WTC11 (cell line): ENCODE measurements around the gene MAPT. TPM values are rescaled to one million over a fixed set of nuclear protein-coding genes. Genes with fewer than 3 reads are reported as not detected.

ENCODE experiments used
- ATAC-seq: fragments of 200-7000 bp; cut with Tn5 transposase; 2 replicates; pipeline ENCODE4 v1.10.0; 2021; ENCODE audit warnings: mild to moderate bottlenecking, moderate library complexity
- CTCF ChIA-PET: fragments of 300-600 bp; sonication (Branson Sonifier 250); formaldehyde crosslinking; loops from one replicate; lab custom pipeline; 2021; ENCODE audit warnings: antibody characterized with exemption; lab: Charles Lee
- POLR2A ChIA-PET: fragments of 350-600 bp; sonication (Branson Sonifier 250); formaldehyde crosslinking; loops from one replicate; lab custom pipeline; 2021; ENCODE audit warnings: antibody characterized with exemption; lab: Charles Lee
- DNase-seq: peaks from one replicate; pipeline ENCODE4 v3.0.0; 2021; ENCODE audit warnings: low spot score
- H3K27ac Mint-ChIP-seq: 2 replicates; pipeline ENCODE4 v1.8.0; 2021; ENCODE audit warnings: mixed read lengths
- H3K27me3 Mint-ChIP-seq: 2 replicates; pipeline ENCODE4 v1.8.0; 2021; ENCODE audit warnings: low read depth, mild to moderate bottlenecking, moderate library complexity, mixed read lengths
- H3K36me3 Mint-ChIP-seq: 2 replicates; pipeline ENCODE4 v1.8.0; 2021; ENCODE audit warnings: mixed read lengths
- H3K4me1 Mint-ChIP-seq: 2 replicates; pipeline ENCODE4 v1.8.0; 2022; ENCODE audit warnings: mixed read lengths
- H3K4me3 Mint-ChIP-seq: 2 replicates; pipeline ENCODE4 v1.8.0; 2021; ENCODE audit warnings: mild to moderate bottlenecking, moderate library complexity, mixed read lengths
- H3K9me3 Mint-ChIP-seq: 2 replicates; pipeline ENCODE4 v1.8.0; 2021; ENCODE audit warnings: mixed read lengths
- AFF4 ChIP-seq: sonication (generic); formaldehyde crosslinking; IDR thresholded peaks from 2 replicates; pipeline ENCODE4 v1.8.1; 2023; ENCODE audit warnings: mild to moderate bottlenecking, missing genetic modification reagents, borderline replicate concordance
- ATF1 ChIP-seq: sonication (generic); formaldehyde crosslinking; IDR thresholded peaks from 2 replicates; pipeline ENCODE4 v1.8.1; 2023; ENCODE audit warnings: mild to moderate bottlenecking, moderate library complexity, missing genetic modification reagents
- CDX4 ChIP-seq: fragments of 250-450 bp; sonication (Bioruptor Pico); IDR thresholded peaks from 2 replicates; pipeline ENCODE4 v1.9.0; 2021; ENCODE audit warnings: moderate library complexity, mild to moderate bottlenecking, inconsistent platforms, borderline replicate concordance
- EMX1 ChIP-seq: fragments of 250-450 bp; sonication (Bioruptor Pico); IDR thresholded peaks from 2 replicates; pipeline ENCODE4 v1.8.0; 2021; ENCODE audit warnings: mild to moderate bottlenecking
- FOXJ3 ChIP-seq: sonication (generic); formaldehyde crosslinking; IDR thresholded peaks from 2 replicates; pipeline ENCODE4 v1.9.0; 2021; ENCODE audit warnings: missing genetic modification reagents, mild to moderate bottlenecking, borderline replicate concordance
- MYBL2 ChIP-seq: sonication (generic); formaldehyde crosslinking; IDR thresholded peaks from 2 replicates; pipeline ENCODE4 v1.8.1; 2023; ENCODE audit warnings: mild to moderate bottlenecking, moderate library complexity, missing genetic modification reagents
- NFATC4 ChIP-seq: fragments of 250-450 bp; sonication (Bioruptor Pico); IDR thresholded peaks from 2 replicates; pipeline ENCODE4 v1.9.0; 2021; ENCODE audit warnings: mild to moderate bottlenecking
- NFE2L1 ChIP-seq: sonication (generic); formaldehyde crosslinking; IDR thresholded peaks from 2 replicates; pipeline ENCODE4 v1.8.1; 2023; ENCODE audit warnings: missing genetic modification reagents
- NR1H2 ChIP-seq: sonication (generic); formaldehyde crosslinking; IDR thresholded peaks from 2 replicates; pipeline ENCODE4 v1.9.0; 2021; ENCODE audit warnings: mild to moderate bottlenecking, moderate library complexity, missing genetic modification reagents
- NR2C2 ChIP-seq: sonication (generic); formaldehyde crosslinking; IDR thresholded peaks from 2 replicates; pipeline ENCODE4 v1.8.0; 2022; ENCODE audit warnings: mild to moderate bottlenecking, missing genetic modification reagents
- PRRX2 ChIP-seq: fragments of 250-450 bp; sonication (Bioruptor Pico); IDR thresholded peaks from 2 replicates; pipeline ENCODE4 v1.8.0; 2021; ENCODE audit warnings: mild to moderate bottlenecking
- SOX15 ChIP-seq: fragments of 250-450 bp; sonication (Bioruptor Pico); IDR thresholded peaks from 2 replicates; pipeline ENCODE4 v1.9.0; 2021; ENCODE audit warnings: mild to moderate bottlenecking
- ZMAT4 ChIP-seq: fragments of 250-450 bp; sonication (Bioruptor Pico); IDR thresholded peaks from 2 replicates; pipeline ENCODE4 v1.9.0; 2021; ENCODE audit warnings: mild to moderate bottlenecking
- ZNF232 ChIP-seq: sonication (generic); formaldehyde crosslinking; IDR thresholded peaks from 2 replicates; pipeline ENCODE4 v1.8.0; 2022; ENCODE audit warnings: mild to moderate bottlenecking, missing genetic modification reagents
- ZNF317 ChIP-seq: sonication (generic); formaldehyde crosslinking; IDR thresholded peaks from 2 replicates; pipeline ENCODE4 v1.8.1; 2023; ENCODE audit warnings: low read depth, mild to moderate bottlenecking, moderate library complexity, missing genetic modification reagents, borderline replicate concordance
- total RNA-seq: library from RNA; stranded (reverse); gene quantifications from 3 replicates; pipeline ENCODE4 v1.2.3, GENCODE V29; 2021
- TF ChIP-seq, protein P1 (sequence below): sonication (generic); formaldehyde crosslinking; IDR thresholded peaks from 2 replicates; pipeline ENCODE4 v1.8.1; 2022; ENCODE audit warnings: low read depth, mild to moderate bottlenecking, moderate library complexity, missing genetic modification reagents, borderline replicate concordance
- TF ChIP-seq, protein P2 (sequence below): sonication (generic); formaldehyde crosslinking; IDR thresholded peaks from 2 replicates; pipeline ENCODE4 v1.8.1; 2022; ENCODE audit warnings: mild to moderate bottlenecking, missing genetic modification reagents, moderate library complexity, borderline replicate concordance
- TF ChIP-seq, protein P3 (sequence below): sonication (generic); formaldehyde crosslinking; IDR thresholded peaks from 2 replicates; pipeline ENCODE4 v1.8.0; 2023; ENCODE audit warnings: mild to moderate bottlenecking, missing genetic modification reagents
- TF ChIP-seq, protein P4 (sequence below): sonication (generic); formaldehyde crosslinking; IDR thresholded peaks from 2 replicates; pipeline ENCODE4 v1.8.1; 2023; ENCODE audit warnings: mild to moderate bottlenecking, missing genetic modification reagents, moderate library complexity
- TF ChIP-seq, protein P5 (sequence below): sonication (generic); formaldehyde crosslinking; IDR thresholded peaks from 2 replicates; pipeline ENCODE4 v1.8.1; 2023; ENCODE audit warnings: mild to moderate bottlenecking, missing genetic modification reagents
- TF ChIP-seq, protein P6 (sequence below): sonication (generic); formaldehyde crosslinking; IDR thresholded peaks from 2 replicates; pipeline ENCODE4 v1.8.1; 2022; ENCODE audit warnings: missing genetic modification reagents, borderline replicate concordance

Gene MAPT
- total RNA-seq, 1 experiment from 2014 or later, result 2.2 TPM

DNA sequence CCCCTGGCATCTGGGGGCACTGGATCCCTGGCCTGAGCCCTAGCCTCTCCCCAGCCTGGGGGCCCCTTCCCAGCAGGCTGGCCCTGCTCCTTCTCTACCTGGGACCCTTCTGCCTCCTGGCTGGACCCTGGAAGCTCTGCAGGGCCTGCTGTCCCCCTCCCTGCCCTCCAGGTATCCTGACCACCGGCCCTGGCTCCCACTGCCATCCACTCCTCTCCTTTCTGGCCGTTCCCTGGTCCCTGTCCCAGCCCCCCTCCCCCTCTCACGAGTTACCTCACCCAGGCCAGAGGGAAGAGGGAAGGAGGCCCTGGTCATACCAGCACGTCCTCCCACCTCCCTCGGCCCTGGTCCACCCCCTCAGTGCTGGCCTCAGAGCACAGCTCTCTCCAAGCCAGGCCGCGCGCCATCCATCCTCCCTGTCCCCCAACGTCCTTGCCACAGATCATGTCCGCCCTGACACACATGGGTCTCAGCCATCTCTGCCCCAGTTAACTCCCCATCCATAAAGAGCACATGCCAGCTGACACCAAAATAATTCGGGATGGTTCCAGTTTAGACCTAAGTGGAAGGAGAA is 118.2 kb downstream of the MAPT start (continued):
- TF ChIP-seq AFF4 (CRISPR knock-in tag) (no peak), NR2C2 (CRISPR knock-in tag) (no peak), ZNF317 (no peak), NR1H2 (CRISPR knock-in tag) (no peak), SOX15 (CRISPR knock-in tag) (no peak), NFATC4 (CRISPR knock-in tag) (no peak)
- TF ChIP-seq, protein P1, sequence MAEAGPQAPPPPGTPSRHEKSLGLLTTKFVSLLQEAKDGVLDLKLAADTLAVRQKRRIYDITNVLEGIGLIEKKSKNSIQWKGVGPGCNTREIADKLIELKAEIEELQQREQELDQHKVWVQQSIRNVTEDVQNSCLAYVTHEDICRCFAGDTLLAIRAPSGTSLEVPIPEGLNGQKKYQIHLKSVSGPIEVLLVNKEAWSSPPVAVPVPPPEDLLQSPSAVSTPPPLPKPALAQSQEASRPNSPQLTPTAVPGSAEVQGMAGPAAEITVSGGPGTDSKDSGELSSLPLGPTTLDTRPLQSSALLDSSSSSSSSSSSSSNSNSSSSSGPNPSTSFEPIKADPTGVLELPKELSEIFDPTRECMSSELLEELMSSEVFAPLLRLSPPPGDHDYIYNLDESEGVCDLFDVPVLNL, result no peak
- TF ChIP-seq, protein P2, sequence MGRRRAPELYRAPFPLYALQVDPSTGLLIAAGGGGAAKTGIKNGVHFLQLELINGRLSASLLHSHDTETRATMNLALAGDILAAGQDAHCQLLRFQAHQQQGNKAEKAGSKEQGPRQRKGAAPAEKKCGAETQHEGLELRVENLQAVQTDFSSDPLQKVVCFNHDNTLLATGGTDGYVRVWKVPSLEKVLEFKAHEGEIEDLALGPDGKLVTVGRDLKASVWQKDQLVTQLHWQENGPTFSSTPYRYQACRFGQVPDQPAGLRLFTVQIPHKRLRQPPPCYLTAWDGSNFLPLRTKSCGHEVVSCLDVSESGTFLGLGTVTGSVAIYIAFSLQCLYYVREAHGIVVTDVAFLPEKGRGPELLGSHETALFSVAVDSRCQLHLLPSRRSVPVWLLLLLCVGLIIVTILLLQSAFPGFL, result no peak

DNA sequence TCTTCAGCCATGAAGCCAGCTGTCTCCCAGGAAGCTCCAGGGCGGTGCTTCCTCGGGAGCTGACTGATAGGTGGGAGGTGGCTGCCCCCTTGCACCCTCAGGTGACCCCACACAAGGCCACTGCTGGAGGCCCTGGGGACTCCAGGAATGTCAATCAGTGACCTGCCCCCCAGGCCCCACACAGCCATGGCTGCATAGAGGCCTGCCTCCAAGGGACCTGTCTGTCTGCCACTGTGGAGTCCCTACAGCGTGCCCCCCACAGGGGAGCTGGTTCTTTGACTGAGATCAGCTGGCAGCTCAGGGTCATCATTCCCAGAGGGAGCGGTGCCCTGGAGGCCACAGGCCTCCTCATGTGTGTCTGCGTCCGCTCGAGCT is 118.8 kb downstream of the MAPT start:
- no peak overlapping the region for H3K27ac Mint-ChIP-seq
- ChIA-PET POLR2A (no interaction called here), CTCF (interaction anchor here (0.6 to 2.1 kb wide), 4 partner anchors 9 to 121 kb away, joined by 3 to 8 read pairs (median 4); no protein-coding TSS in a partner anchor)
- H3K4me1 Mint-ChIP-seq, result no peaks in the 10 kb centered on the region
- H3K27me3 Mint-ChIP-seq, result no peaks in the 10 kb centered on the region
- no peaks in the 10 kb centered on the region for H3K9me3 Mint-ChIP-seq
- ATAC-seq (no peak), DNase-seq (no peak)
- no peak overlapping the region for H3K4me3 Mint-ChIP-seq
- H3K36me3 Mint-ChIP-seq, result no peaks in the 10 kb centered on the region
- TF ChIP-seq MYBL2 (CRISPR knock-in tag), result no peak
- TF ChIP-seq, protein P3, sequence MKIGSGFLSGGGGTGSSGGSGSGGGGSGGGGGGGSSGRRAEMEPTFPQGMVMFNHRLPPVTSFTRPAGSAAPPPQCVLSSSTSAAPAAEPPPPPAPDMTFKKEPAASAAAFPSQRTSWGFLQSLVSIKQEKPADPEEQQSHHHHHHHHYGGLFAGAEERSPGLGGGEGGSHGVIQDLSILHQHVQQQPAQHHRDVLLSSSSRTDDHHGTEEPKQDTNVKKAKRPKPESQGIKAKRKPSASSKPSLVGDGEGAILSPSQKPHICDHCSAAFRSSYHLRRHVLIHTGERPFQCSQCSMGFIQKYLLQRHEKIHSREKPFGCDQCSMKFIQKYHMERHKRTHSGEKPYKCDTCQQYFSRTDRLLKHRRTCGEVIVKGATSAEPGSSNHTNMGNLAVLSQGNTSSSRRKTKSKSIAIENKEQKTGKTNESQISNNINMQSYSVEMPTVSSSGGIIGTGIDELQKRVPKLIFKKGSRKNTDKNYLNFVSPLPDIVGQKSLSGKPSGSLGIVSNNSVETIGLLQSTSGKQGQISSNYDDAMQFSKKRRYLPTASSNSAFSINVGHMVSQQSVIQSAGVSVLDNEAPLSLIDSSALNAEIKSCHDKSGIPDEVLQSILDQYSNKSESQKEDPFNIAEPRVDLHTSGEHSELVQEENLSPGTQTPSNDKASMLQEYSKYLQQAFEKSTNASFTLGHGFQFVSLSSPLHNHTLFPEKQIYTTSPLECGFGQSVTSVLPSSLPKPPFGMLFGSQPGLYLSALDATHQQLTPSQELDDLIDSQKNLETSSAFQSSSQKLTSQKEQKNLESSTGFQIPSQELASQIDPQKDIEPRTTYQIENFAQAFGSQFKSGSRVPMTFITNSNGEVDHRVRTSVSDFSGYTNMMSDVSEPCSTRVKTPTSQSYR, result no peak
- no peak for TF ChIP-seq EMX1 (CRISPR knock-in tag)
- no peak for TF ChIP-seq NR2C2 (CRISPR knock-in tag)
- TF ChIP-seq PRRX2 (CRISPR knock-in tag), result no peak
- no peak for TF ChIP-seq ATF1
- no peak for TF ChIP-seq ZNF232
- TF ChIP-seq ZNF317, result no peak
- TF ChIP-seq FOXJ3 (CRISPR knock-in tag), result no peak
- TF ChIP-seq, protein P4, sequence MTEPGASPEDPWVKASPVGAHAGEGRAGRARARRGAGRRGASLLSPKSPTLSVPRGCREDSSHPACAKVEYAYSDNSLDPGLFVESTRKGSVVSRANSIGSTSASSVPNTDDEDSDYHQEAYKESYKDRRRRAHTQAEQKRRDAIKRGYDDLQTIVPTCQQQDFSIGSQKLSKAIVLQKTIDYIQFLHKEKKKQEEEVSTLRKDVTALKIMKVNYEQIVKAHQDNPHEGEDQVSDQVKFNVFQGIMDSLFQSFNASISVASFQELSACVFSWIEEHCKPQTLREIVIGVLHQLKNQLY, result no peak
- TF ChIP-seq, protein P5, sequence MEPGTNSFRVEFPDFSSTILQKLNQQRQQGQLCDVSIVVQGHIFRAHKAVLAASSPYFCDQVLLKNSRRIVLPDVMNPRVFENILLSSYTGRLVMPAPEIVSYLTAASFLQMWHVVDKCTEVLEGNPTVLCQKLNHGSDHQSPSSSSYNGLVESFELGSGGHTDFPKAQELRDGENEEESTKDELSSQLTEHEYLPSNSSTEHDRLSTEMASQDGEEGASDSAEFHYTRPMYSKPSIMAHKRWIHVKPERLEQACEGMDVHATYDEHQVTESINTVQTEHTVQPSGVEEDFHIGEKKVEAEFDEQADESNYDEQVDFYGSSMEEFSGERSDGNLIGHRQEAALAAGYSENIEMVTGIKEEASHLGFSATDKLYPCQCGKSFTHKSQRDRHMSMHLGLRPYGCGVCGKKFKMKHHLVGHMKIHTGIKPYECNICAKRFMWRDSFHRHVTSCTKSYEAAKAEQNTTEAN, result no peak
- no peak for TF ChIP-seq ZMAT4
- no peak for TF ChIP-seq NFE2L1 (CRISPR knock-in tag)
- TF ChIP-seq, protein P6, sequence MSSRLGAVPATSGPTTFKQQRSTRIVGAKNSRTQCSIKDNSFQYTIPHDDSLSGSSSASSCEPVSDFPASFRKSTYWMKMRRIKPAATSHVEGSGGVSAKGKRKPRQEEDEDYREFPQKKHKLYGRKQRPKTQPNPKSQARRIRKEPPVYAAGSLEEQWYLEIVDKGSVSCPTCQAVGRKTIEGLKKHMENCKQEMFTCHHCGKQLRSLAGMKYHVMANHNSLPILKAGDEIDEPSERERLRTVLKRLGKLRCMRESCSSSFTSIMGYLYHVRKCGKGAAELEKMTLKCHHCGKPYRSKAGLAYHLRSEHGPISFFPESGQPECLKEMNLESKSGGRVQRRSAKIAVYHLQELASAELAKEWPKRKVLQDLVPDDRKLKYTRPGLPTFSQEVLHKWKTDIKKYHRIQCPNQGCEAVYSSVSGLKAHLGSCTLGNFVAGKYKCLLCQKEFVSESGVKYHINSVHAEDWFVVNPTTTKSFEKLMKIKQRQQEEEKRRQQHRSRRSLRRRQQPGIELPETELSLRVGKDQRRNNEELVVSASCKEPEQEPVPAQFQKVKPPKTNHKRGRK (CRISPR knock-in tag), result no peak
- TF ChIP-seq CDX4 (CRISPR knock-in tag), result no peak
